Bronchial epithelial cell (primary cell): ENCODE measurements around the gene HYAL4. TPM values are rescaled to one million over a fixed set of nuclear protein-coding genes. Genes with fewer than 3 reads are reported as not detected.

Experiments
- DNase-seq: peaks from one replicate; pipeline ENCODE4 v3.0.0-alpha.2; 2010; ENCODE audit warnings: low read depth
- FAIRE-seq: peaks from 2 replicates; lab custom pipeline; 2011; peaks lifted over from hg19 to GRCh38; lab: Jason Lieb, UNC
- H3K27me3 ChIP-seq: 2 replicates; pipeline ENCODE4 v1.5.1; 2011; ENCODE audit warnings: low read length; ENCODE audit not compliant: control insufficient read depth, insufficient read depth
- H3K36me3 ChIP-seq: 2 replicates; pipeline ENCODE4 v1.5.1; 2011; ENCODE audit warnings: low read length; ENCODE audit not compliant: control insufficient read depth, insufficient read depth
- H3K4me3 ChIP-seq: 2 replicates; pipeline ENCODE4 v1.5.1; 2011; ENCODE audit warnings: mild to moderate bottlenecking, low read depth, low read length, control low read depth
- CTCF ChIP-seq: IDR thresholded peaks from 2 replicates; pipeline ENCODE4 v1.5.1; 2011; ENCODE audit warnings: mild to moderate bottlenecking, moderate library complexity, low read length, control low read depth, inconsistent platforms; ENCODE audit not compliant: insufficient read depth, severe bottlenecking
- total RNA-seq: library from RNA; depleted of rRNA; stranded (reverse); fragments of >200 nt; gene quantifications from 2 replicates; pipeline ENCODE4 v1.2.1, GENCODE V29; 2014

HYAL4 gene
- total RNA-seq = under 0.01 and 0.13 TPM in 2 replicates

GRCh38 chr7:123844712-123845219 lies at the start of gene HYAL4:
TSS of gene HYAL4 (plus strand) at chr7:123845169. CDS start at chr7:123868274, 23,105 bp downstream.
- no peak within 1 kb of the TSS for H3K4me3 ChIP-seq
- H3K27me3 ChIP-seq = no peaks in the 10 kb centered on the region
- FAIRE-seq (no peak), DNase-seq (peak; percentile 75)
- no peaks in the 10 kb centered on the region for H3K36me3 ChIP-seq
- TF ChIP-seq CTCF = no peak

- no peak overlapping the region for H3K4me3 ChIP-seq
Observed at GRCh38 chr7:123795917-123796316, 49.1 kb upstream of the HYAL4 start.

GRCh38 chr7:123796568-123796967 lies 48.4 kb upstream of the HYAL4 start:
- FAIRE-seq (no peak), DNase-seq (no peak)
- Histone ChIP-seq H3K27me3 (no peaks in the 10 kb centered on the region), H3K4me3 (no peak overlapping the region), H3K36me3 (no peaks in the 10 kb centered on the region)
- no peak for TF ChIP-seq CTCF

More at GRCh38 chr7:123795917-123796316, 49.1 kb upstream of the HYAL4 start:
- Histone ChIP-seq H3K36me3 (no peaks in the 10 kb centered on the region), H3K27me3 (no peaks in the 10 kb centered on the region)
- no peak for TF ChIP-seq CTCF
- no peak for DNase-seq
- FAIRE-seq = no peak

- no peaks in the 10 kb centered on the region for H3K27me3 ChIP-seq
- peak overlapping the region; percentile 23 for H3K4me3 ChIP-seq
- peak; percentile 6 for TF ChIP-seq CTCF
- DNase-seq = peak; percentile 99
- FAIRE-seq = peak; percentile 70
- H3K36me3 ChIP-seq = no peaks in the 10 kb centered on the region
Observed at GRCh38 chr7:123797673-123798531, 47.1 kb upstream of the HYAL4 start.

GRCh38 chr7:123798532-123799188 lies 46.3 kb upstream of the HYAL4 start:
- no peak for TF ChIP-seq CTCF
- Histone ChIP-seq H3K4me3 (peak overlapping the region; percentile 23), H3K36me3 (no peaks in the 10 kb centered on the region), H3K27me3 (no peaks in the 10 kb centered on the region)
- peak; percentile 61 for DNase-seq
- peak; percentile 32 for FAIRE-seq
